ENCODE data around the gene THBS2. TPM values are rescaled to one million over a fixed set of nuclear protein-coding genes. Genes with fewer than 3 reads are reported as not detected.

THBS2 gene
- total and polyA plus RNA-seq, 10 of the 15 experiments (the other 5 are each of a cell fraction or from before 2014, with no cell fraction given) = 0.07 to 0.10 TPM; not detected in 8

DNA sequence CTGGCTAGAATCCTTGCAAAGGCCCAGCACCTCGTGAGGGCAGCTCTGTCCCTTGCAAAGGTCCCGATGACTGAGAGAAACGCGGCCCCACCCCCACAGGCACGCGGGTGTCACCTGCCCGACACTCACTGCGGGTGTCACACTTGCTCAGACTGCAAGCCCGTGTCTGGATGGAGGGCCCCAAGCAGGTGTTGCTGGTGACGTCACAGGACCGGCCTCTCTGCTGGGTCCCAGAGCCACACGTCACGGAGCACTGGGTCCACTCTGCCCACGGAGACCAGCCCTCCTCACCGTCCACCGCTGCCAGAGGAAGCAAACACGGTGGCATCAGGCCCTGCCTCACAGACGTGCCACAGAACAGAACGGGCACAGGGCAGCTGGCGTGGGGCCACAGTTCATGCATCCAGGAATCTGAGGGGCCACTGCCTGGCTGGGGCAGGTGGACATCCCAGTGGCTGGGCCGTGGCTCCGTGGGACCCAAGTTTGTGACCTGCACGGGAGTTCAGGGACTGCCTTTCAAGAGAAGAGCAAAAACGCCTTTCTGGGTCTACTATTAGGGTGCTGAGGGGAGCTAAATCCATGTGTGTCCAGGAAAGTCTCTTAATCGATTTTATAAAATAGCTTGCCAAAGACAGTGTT is 16.0 kb downstream of the THBS2 start:
- CTCF ChIA-PET = no interaction called here
- in situ Hi-C loops (cut with MboI) = no loop called here
- BruUV-seq (replicated peaks) = no TSS peak

DNA sequence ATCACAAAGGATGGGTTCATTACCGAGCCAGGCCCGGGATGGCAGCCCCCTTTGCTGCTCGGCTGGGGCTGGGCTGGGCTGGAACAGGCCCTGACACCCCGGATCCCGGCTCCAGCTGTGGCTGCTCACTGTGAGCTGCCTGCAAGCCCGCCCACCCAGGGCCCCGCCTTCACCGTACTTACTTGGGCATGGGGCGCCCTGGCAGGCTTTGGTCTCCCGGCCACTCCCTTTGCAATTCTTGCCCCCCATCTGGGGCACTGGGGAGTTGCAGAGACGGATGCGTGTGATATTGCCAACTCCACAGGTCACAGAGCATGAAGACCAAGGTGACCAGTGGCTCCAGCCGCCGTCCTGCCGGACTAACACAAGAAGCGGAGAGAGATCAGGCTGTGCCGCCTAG is 16.7 kb downstream of the THBS2 start:
- no peaks in the 10 kb centered on the region for H4K20me1 ChIP-seq (ENCODE audit: control insufficient read depth, insufficient read depth)
- no peak overlapping the region for H3K4me3 ChIP-seq
- H3K79me2 ChIP-seq (ENCODE audit: control insufficient read depth, insufficient read depth, low read length) = no peaks in the 10 kb centered on the region
- H3K4me1 ChIP-seq (ENCODE audit: control insufficient read depth, insufficient read depth, low read length) = no peaks in the 10 kb centered on the region
- H3K27ac ChIP-seq (ENCODE audit: control insufficient read depth, insufficient read depth) = no peak overlapping the region
- ATAC-seq (no peak), FAIRE-seq (no peak), DNase-seq (ENCODE audit: low read depth, low spot score) (no peak)
- H3K9ac ChIP-seq (ENCODE audit: control insufficient read depth, insufficient read depth, low read length) = no peak overlapping the region
- H3K4me2 ChIP-seq (ENCODE audit: control insufficient read depth, insufficient read depth) = no peak overlapping the region
- RAD21 ChIA-PET (ENCODE audit: unreplicated experiment) = no interaction called here
- no peaks in the 10 kb centered on the region for H3K27me3 ChIP-seq (replicated peaks in 1 of 2; ENCODE audit: control insufficient read depth in 2 of 2, insufficient read depth in 2 of 2, low read length in 1 of 2)
- BruUV-seq (replicated peaks) = no TSS peak
- intact Hi-C loops (cut with micrococcal nuclease; ENCODE audit: unreplicated experiment) (no loop called here), in situ Hi-C loops (cut with MboI) (no loop called here)
- H3K36me3 ChIP-seq (ENCODE audit: control insufficient read depth in 2 of 2, insufficient read depth in 2 of 2, low read length in 1 of 2) = no peaks in the 10 kb centered on the region
- 62% methylated on average over 16 of the region's 17 CpGs for WGBS (ENCODE audit: insufficient coverage, insufficient replicate concordance, low lambda C conversion rate, missing lambda C conversion rate)
- SMC1A ChIA-PET (ENCODE audit: uncharacterized antibody, unreplicated experiment) = no interaction called here
- POLR2A ChIA-PET = no interaction called here
- CTCF ChIA-PET = no interaction called here
- H3K9me3 ChIP-seq (replicated peaks; ENCODE audit: control insufficient read depth, insufficient read depth, low read length) = peaks cover 2% of the 10 kb centered on the region; the same call in 1 of the 3 replicates
- no peak overlapping the region for H2AFZ ChIP-seq (ENCODE audit: control insufficient read depth, low read depth, low read length)
- TF ChIP-seq PML (IDR thresholded peaks at IDR 0.05; ENCODE audit: low read length) (no peak), MYC (IDR thresholded peaks at IDR 0.05; ENCODE audit: insufficient read depth, insufficient read length, insufficient replicate concordance, low read length, severe bottlenecking) (no peak), SREBF1 (IDR thresholded peaks at IDR 0.05; ENCODE audit: low read length) (no peak)
- TF ChIP-seq, protein P1, sequence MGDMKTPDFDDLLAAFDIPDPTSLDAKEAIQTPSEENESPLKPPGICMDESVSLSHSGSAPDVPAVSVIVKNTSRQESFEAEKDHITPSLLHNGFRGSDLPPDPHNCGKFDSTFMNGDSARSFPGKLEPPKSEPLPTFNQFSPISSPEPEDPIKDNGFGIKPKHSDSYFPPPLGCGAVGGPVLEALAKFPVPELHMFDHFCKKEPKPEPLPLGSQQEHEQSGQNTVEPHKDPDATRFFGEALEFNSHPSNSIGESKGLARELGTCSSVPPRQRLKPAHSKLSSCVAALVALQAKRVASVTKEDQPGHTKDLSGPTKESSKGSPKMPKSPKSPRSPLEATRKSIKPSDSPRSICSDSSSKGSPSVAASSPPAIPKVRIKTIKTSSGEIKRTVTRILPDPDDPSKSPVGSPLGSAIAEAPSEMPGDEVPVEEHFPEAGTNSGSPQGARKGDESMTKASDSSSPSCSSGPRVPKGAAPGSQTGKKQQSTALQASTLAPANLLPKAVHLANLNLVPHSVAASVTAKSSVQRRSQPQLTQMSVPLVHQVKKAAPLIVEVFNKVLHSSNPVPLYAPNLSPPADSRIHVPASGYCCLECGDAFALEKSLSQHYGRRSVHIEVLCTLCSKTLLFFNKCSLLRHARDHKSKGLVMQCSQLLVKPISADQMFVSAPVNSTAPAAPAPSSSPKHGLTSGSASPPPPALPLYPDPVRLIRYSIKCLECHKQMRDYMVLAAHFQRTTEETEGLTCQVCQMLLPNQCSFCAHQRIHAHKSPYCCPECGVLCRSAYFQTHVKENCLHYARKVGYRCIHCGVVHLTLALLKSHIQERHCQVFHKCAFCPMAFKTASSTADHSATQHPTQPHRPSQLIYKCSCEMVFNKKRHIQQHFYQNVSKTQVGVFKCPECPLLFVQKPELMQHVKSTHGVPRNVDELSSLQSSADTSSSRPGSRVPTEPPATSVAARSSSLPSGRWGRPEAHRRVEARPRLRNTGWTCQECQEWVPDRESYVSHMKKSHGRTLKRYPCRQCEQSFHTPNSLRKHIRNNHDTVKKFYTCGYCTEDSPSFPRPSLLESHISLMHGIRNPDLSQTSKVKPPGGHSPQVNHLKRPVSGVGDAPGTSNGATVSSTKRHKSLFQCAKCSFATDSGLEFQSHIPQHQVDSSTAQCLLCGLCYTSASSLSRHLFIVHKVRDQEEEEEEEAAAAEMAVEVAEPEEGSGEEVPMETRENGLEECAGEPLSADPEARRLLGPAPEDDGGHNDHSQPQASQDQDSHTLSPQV (IDR thresholded peaks at IDR 0.05) = no peak
- TF ChIP-seq, protein P2, sequence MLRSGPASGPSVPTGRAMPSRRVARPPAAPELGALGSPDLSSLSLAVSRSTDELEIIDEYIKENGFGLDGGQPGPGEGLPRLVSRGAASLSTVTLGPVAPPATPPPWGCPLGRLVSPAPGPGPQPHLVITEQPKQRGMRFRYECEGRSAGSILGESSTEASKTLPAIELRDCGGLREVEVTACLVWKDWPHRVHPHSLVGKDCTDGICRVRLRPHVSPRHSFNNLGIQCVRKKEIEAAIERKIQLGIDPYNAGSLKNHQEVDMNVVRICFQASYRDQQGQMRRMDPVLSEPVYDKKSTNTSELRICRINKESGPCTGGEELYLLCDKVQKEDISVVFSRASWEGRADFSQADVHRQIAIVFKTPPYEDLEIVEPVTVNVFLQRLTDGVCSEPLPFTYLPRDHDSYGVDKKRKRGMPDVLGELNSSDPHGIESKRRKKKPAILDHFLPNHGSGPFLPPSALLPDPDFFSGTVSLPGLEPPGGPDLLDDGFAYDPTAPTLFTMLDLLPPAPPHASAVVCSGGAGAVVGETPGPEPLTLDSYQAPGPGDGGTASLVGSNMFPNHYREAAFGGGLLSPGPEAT (IDR thresholded peaks at IDR 0.05; ENCODE audit: low read depth) = no peak
- TF ChIP-seq, protein P3, sequence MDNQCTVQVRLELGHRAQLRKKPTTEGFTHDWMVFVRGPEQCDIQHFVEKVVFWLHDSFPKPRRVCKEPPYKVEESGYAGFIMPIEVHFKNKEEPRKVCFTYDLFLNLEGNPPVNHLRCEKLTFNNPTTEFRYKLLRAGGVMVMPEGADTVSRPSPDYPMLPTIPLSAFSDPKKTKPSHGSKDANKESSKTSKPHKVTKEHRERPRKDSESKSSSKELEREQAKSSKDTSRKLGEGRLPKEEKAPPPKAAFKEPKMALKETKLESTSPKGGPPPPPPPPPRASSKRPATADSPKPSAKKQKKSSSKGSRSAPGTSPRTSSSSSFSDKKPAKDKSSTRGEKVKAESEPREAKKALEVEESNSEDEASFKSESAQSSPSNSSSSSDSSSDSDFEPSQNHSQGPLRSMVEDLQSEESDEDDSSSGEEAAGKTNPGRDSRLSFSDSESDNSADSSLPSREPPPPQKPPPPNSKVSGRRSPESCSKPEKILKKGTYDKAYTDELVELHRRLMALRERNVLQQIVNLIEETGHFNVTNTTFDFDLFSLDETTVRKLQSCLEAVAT (IDR thresholded peaks at IDR 0.05) = no peak

More for the DNA sequence above, 16.0 kb downstream of the THBS2 start:
- H2AFZ ChIP-seq (ENCODE audit: control insufficient read depth, low read depth, low read length) = no peak overlapping the region
- no peak for ATAC-seq
- H3K4me3 ChIP-seq = no peak overlapping the region
- ChIA-PET POLR2A (no interaction called here), SMC1A (ENCODE audit: uncharacterized antibody, unreplicated experiment) (no interaction called here), RAD21 (ENCODE audit: unreplicated experiment) (no interaction called here)
- peaks cover 2% of the 10 kb centered on the region; the same call in 1 of the 3 replicates for H3K9me3 ChIP-seq (replicated peaks; ENCODE audit: control insufficient read depth, insufficient read depth, low read length)
- intact Hi-C loops (cut with micrococcal nuclease; ENCODE audit: unreplicated experiment) = no loop called here
- no peak overlapping the region for H3K9ac ChIP-seq (ENCODE audit: control insufficient read depth, insufficient read depth, low read length)
- no peaks in the 10 kb centered on the region for H3K79me2 ChIP-seq (ENCODE audit: control insufficient read depth, insufficient read depth, low read length)
- no peaks in the 10 kb centered on the region for H3K4me1 ChIP-seq (ENCODE audit: control insufficient read depth, insufficient read depth, low read length)
- H3K27me3 ChIP-seq (replicated peaks in 1 of 2; ENCODE audit: control insufficient read depth in 2 of 2, insufficient read depth in 2 of 2, low read length in 1 of 2) = no peaks in the 10 kb centered on the region
- no peak for DNase-seq (ENCODE audit: low read depth, low spot score)
- no peaks in the 10 kb centered on the region for H3K36me3 ChIP-seq (ENCODE audit: control insufficient read depth in 2 of 2, insufficient read depth in 2 of 2, low read length in 1 of 2)
- FAIRE-seq = no peak
- H3K27ac ChIP-seq (ENCODE audit: control insufficient read depth, insufficient read depth) = no peak overlapping the region
- H4K20me1 ChIP-seq (ENCODE audit: control insufficient read depth, insufficient read depth) = no peaks in the 10 kb centered on the region
- no peak for TF ChIP-seq GABPA (IDR thresholded peaks at IDR 0.05; ENCODE audit: low read depth)
- TF ChIP-seq IKZF1 (conservative IDR thresholded peaks at IDR 0.05) = no peak
- no peak overlapping the region for H3K4me2 ChIP-seq (ENCODE audit: control insufficient read depth, insufficient read depth)
- 39% methylated on average over 25 of the region's 25 CpGs for WGBS (ENCODE audit: insufficient coverage, insufficient replicate concordance, low lambda C conversion rate, missing lambda C conversion rate)

Measured in GM12878 (cell line).